ENCODE data around the gene SNX32. TPM values are rescaled to one million over a fixed set of nuclear protein-coding genes. Genes with fewer than 3 reads are reported as not detected.

The SNX32 gene
- total and polyA plus RNA-seq, 9 of the 15 experiments (the other 6 are each of a cell fraction or from before 2014, with no cell fraction given) = 0.03 TPM; not detected in 7

- TF ChIP-seq MXD1 (CRISPR knock-in tag; IDR thresholded peaks at IDR 0.05; ENCODE audit: borderline replicate concordance, poor library complexity, severe bottlenecking) (no peak), POLR3G (IDR thresholded peaks at IDR 0.05; ENCODE audit: extremely low read depth, insufficient read length, insufficient replicate concordance) (no peak), ZFP91 (CRISPR knock-in tag; IDR thresholded peaks at IDR 0.05) (0 out of 2 replicates have a peak, but pooled peaks have one; percentile 2), BRF1 (IDR thresholded peaks at IDR 0.05; ENCODE audit: borderline replicate concordance, extremely low read depth, insufficient read length) (no peak), LEF1 (IDR thresholded peaks at IDR 0.05) (no peak), SIN3B (IDR thresholded peaks at IDR 0.05; ENCODE audit: low read depth) (peak; percentile 28; the same call in 1 of the 2 replicates), ATF4 (CRISPR knock-in tag; IDR thresholded peaks at IDR 0.05) (0 out of 2 replicates have a peak, but pooled peaks have one; percentile 12), CTCFL (IDR thresholded peaks at IDR 0.05; ENCODE audit: borderline replicate concordance, insufficient read depth, low read depth, low read length, poor library complexity, severe bottlenecking) (no peak), CHD4 (IDR thresholded peaks at IDR 0.05; ENCODE audit: insufficient read depth, insufficient replicate concordance, low read depth, low read length, poor library complexity, severe bottlenecking) (no peak), E2F5 (CRISPR knock-in tag; IDR thresholded peaks at IDR 0.05) (no peak), MIER1 (IDR thresholded peaks at IDR 0.05; ENCODE audit: low read depth) (no peak), THRA (IDR thresholded peaks at IDR 0.05) (no peak), PCBP2 (IDR thresholded peaks at IDR 0.05; ENCODE audit: low read depth, low read length, poor library complexity, severe bottlenecking) (no peak)
Measured at GRCh38 chr11:65900125-65900898, 66.5 kb downstream of the SNX32 start, which contains the start of gene FOSL1 (continued).
